Raji (cell line): ENCODE measurements around the gene ZNF287.

Source experiments
- POLR2A ChIP-seq: IDR thresholded peaks from 2 replicates; pipeline ENCODE4 v1.6.1; 2011; ENCODE audit warnings: low read depth, low read length, control low read depth; ENCODE audit not compliant: insufficient read depth

ZNF287 gene

GRCh38 chr17:16568541-16569357 is at the start of gene ZNF287:
Gene ZNF287 (minus strand): TSS chr17:16569204. CDS start chr17:16567731, 1,473 bp downstream.
- peak; percentile 63 for TF ChIP-seq POLR2A

GRCh38 chr17:16617481-16618060 is 48.6 kb upstream of the ZNF287 start:
- TF ChIP-seq POLR2A, result no peak

GRCh38 chr17:16599537-16599936 is 30.5 kb upstream of the ZNF287 start:
- no peak for TF ChIP-seq POLR2A

- TF ChIP-seq POLR2A, result no peak
These were observed 24.5 kb upstream of the ZNF287 start for GRCh38 chr17:16593356-16594102.

GRCh38 chr17:16589097-16589969 is 20.3 kb upstream of the ZNF287 start:
- 0 out of 2 replicates have a peak, but pooled peaks have one; percentile 25 for TF ChIP-seq POLR2A

- TF ChIP-seq POLR2A, result no peak
These were observed 16.8 kb upstream of the ZNF287 start for GRCh38 chr17:16585796-16586195.

GRCh38 chr17:16584273-16584995 is 15.4 kb upstream of the ZNF287 start:
- peak; percentile 81 for TF ChIP-seq POLR2A

GRCh38 chr17:16583781-16584180 is 14.8 kb upstream of the ZNF287 start:
- no peak for TF ChIP-seq POLR2A

GRCh38 chr17:16573466-16573865 is 4.5 kb upstream of the ZNF287 start:
- no peak for TF ChIP-seq POLR2A

- TF ChIP-seq POLR2A, result no peak
These were observed 331 bp upstream of the ZNF287 start for GRCh38 chr17:16569358-16569712.

- no peak for TF ChIP-seq POLR2A
These were observed 16.4 kb downstream of the ZNF287 start for GRCh38 chr17:16552637-16553045.

GRCh38 chr17:16551878-16552636 is 16.9 kb downstream of the ZNF287 start:
- no peak for TF ChIP-seq POLR2A

GRCh38 chr17:16537130-16537458 is 31.9 kb downstream of the ZNF287 start:
- no peak for TF ChIP-seq POLR2A

- TF ChIP-seq POLR2A, result no peak
These were observed 34.8 kb downstream of the ZNF287 start for GRCh38 chr17:16534236-16534635.
